SK-N-SH (cell line): ENCODE measurements around the gene DOCK4.

Source experiments
- POLR2AphosphoS5 ChIP-seq: IDR thresholded peaks from 2 replicates; pipeline ENCODE4 v1.6.1; 2012; ENCODE audit warnings: low read depth, low read length
- TF ChIP-seq, protein P1 (sequence below): fragments of 200-600 bp; sonication (generic); IDR thresholded peaks from 2 replicates; pipeline ENCODE4 v1.6.1; 2017; ENCODE audit warnings: antibody characterized with exemption, mild to moderate bottlenecking, moderate library complexity
- TF ChIP-seq, protein P2 (sequence below): IDR thresholded peaks from 2 replicates; pipeline ENCODE4 v1.6.1; 2012; ENCODE audit warnings: mild to moderate bottlenecking, low read depth, low read length, moderate library complexity
- TF ChIP-seq, protein P3 (sequence below): IDR thresholded peaks from 2 replicates; pipeline ENCODE4 v1.4.0; 2012; ENCODE audit warnings: low read depth, borderline replicate concordance

DNA sequence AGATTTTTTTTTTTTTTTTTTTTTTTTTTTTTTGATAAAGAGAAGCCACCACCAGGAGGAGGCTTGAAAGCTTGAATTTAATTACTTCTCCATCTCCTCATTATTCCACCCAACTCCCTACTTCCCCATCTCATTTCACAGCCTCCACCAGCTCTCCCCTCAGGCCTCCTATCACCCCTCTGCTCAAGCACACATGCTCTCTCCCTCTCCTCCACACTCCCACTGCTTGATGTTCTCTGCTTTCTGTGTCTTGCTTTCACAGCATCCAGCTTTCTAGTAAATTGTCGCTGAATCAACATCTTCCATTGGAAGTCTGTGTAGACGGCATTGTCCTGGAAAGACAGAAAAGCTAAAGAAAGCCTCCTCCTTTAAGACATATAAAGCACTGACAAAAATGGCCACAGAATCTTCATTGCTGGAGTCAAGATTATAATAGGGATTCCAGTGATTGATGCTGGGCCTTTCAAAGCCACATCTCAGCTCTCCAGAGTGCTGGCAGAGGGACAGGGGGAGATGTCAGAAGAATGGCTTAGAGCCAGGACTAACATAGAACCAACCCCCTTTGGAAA, 58.3 kb downstream of the DOCK4 start:
- no peak for TF ChIP-seq POLR2AphosphoS5
- TF ChIP-seq, protein P1, sequence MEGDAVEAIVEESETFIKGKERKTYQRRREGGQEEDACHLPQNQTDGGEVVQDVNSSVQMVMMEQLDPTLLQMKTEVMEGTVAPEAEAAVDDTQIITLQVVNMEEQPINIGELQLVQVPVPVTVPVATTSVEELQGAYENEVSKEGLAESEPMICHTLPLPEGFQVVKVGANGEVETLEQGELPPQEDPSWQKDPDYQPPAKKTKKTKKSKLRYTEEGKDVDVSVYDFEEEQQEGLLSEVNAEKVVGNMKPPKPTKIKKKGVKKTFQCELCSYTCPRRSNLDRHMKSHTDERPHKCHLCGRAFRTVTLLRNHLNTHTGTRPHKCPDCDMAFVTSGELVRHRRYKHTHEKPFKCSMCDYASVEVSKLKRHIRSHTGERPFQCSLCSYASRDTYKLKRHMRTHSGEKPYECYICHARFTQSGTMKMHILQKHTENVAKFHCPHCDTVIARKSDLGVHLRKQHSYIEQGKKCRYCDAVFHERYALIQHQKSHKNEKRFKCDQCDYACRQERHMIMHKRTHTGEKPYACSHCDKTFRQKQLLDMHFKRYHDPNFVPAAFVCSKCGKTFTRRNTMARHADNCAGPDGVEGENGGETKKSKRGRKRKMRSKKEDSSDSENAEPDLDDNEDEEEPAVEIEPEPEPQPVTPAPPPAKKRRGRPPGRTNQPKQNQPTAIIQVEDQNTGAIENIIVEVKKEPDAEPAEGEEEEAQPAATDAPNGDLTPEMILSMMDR, result no peak
- TF ChIP-seq, protein P2, sequence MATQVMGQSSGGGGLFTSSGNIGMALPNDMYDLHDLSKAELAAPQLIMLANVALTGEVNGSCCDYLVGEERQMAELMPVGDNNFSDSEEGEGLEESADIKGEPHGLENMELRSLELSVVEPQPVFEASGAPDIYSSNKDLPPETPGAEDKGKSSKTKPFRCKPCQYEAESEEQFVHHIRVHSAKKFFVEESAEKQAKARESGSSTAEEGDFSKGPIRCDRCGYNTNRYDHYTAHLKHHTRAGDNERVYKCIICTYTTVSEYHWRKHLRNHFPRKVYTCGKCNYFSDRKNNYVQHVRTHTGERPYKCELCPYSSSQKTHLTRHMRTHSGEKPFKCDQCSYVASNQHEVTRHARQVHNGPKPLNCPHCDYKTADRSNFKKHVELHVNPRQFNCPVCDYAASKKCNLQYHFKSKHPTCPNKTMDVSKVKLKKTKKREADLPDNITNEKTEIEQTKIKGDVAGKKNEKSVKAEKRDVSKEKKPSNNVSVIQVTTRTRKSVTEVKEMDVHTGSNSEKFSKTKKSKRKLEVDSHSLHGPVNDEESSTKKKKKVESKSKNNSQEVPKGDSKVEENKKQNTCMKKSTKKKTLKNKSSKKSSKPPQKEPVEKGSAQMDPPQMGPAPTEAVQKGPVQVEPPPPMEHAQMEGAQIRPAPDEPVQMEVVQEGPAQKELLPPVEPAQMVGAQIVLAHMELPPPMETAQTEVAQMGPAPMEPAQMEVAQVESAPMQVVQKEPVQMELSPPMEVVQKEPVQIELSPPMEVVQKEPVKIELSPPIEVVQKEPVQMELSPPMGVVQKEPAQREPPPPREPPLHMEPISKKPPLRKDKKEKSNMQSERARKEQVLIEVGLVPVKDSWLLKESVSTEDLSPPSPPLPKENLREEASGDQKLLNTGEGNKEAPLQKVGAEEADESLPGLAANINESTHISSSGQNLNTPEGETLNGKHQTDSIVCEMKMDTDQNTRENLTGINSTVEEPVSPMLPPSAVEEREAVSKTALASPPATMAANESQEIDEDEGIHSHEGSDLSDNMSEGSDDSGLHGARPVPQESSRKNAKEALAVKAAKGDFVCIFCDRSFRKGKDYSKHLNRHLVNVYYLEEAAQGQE, result no peak
- TF ChIP-seq, protein P3, sequence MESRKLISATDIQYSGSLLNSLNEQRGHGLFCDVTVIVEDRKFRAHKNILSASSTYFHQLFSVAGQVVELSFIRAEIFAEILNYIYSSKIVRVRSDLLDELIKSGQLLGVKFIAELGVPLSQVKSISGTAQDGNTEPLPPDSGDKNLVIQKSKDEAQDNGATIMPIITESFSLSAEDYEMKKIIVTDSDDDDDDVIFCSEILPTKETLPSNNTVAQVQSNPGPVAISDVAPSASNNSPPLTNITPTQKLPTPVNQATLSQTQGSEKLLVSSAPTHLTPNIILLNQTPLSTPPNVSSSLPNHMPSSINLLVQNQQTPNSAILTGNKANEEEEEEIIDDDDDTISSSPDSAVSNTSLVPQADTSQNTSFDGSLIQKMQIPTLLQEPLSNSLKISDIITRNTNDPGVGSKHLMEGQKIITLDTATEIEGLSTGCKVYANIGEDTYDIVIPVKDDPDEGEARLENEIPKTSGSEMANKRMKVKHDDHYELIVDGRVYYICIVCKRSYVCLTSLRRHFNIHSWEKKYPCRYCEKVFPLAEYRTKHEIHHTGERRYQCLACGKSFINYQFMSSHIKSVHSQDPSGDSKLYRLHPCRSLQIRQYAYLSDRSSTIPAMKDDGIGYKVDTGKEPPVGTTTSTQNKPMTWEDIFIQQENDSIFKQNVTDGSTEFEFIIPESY, result no peak
